Thyroid gland (tissue), 4 donors: ENCODE results near the gene ID4. TPM values are rescaled to one million over a fixed set of nuclear protein-coding genes. Genes with fewer than 3 reads are reported as not detected.

ENCODE experiments used
- DNase-seq, 2 donors: peaks; one replicate each; pipeline ENCODE4 v3.0.0-alpha.2; 2019
- H3K27ac ChIP-seq, 3 donors: fragments of 200-600 bp; sonication (generic); 1 replicate in 2 of 3; 2 replicates in 1 of 3; pipeline ENCODE4 v1.5.1; 2016 to 2019; ENCODE audit warnings: mild to moderate bottlenecking in 1 of 3, moderate library complexity in 1 of 3
- H3K27me3 ChIP-seq: fragments of 200-600 bp; sonication (generic); one replicate; pipeline ENCODE4 v1.5.1; 2019
- H3K36me3 ChIP-seq, 2 donors: fragments of 200-600 bp; sonication (generic); one replicate each; pipeline ENCODE4 v1.5.1; 2016 to 2019
- H3K4me1 ChIP-seq, 2 donors: fragments of 200-600 bp; sonication (generic); one replicate each; pipeline ENCODE4 v1.5.1; 2017 to 2019
- H3K4me3 ChIP-seq, 3 donors: fragments of 200-600 bp; sonication (generic); replicated peaks in 1 of 3; 1 replicate in 2 of 3; 2 replicates in 1 of 3; pipeline ENCODE4 v1.5.1; 2016; ENCODE audit warnings: mild to moderate bottlenecking in 1 of 3
- H3K9me3 ChIP-seq: fragments of 200-600 bp; sonication (generic); one replicate; pipeline ENCODE4 v1.5.1; 2017
- CTCF ChIP-seq, 6 experiments: fragments of 200-600 bp in 3 of 6; fragments of 450-650 bp in 3 of 6; sonication (generic) in 3 of 6; IDR thresholded peaks; one replicate each; pipeline ENCODE4 v1.5.1; 2016 to 2019; ENCODE audit warnings: antibody characterized with exemption in 6 of 6, mild to moderate bottlenecking in 2 of 6, inconsistent platforms in 1 of 6, moderate library complexity in 1 of 6
- POLR2A ChIP-seq, 2 donors: fragments of 450-650 bp; IDR thresholded peaks; one replicate each; pipeline ENCODE4 v1.6.1; 2017; ENCODE audit warnings: antibody characterized with exemption in 2 of 2, mild to moderate bottlenecking in 2 of 2, moderate library complexity in 1 of 2
- WGBS, 2 donors: methylation state at CpG; one replicate each; pipeline ENCODE4 v1.1.5; 2017; 5-methylcytosine and 5-hydroxymethylcytosine counted together
- intact Hi-C: fragments of 100-400 bp; cut with DNase I; formaldehyde crosslinking; loops from one replicate; pipeline ENCODE4 v1.15.1; 2023
- total RNA-seq, 4 donors: library from RNA; depleted of rRNA; stranded (reverse); fragments of >200 nt; gene quantifications; one replicate each; pipeline ENCODE4 v1.2.3, GENCODE V29; 2016

ID4 gene
- total RNA-seq, 4 donors from 2014 or later: 333 to 768 (median 629) TPM

- Histone ChIP-seq H3K4me3 (no peak overlapping the region), H3K4me1 (peaks cover 0 to 4% of the 10 kb centered on the region in 2 donors), H3K36me3 (no peaks in the 10 kb centered on the region), H3K27me3 (no peaks in the 10 kb centered on the region), H3K9me3 (no peaks in the 10 kb centered on the region), H3K27ac (no peak overlapping the region)
- WGBS, 2 donors: 72 to 80% methylated on average over 2 of the region's 2 CpGs
- TF ChIP-seq CTCF (IDR thresholded peaks at IDR 0.05) (no peak), POLR2A (IDR thresholded peaks at IDR 0.05) (no peak)
- DNase-seq: no peak
- intact Hi-C loops: no loop called here
Measured at GRCh38 chr6:19830171-19830570, 7.0 kb upstream of the ID4 start.

- Histone ChIP-seq H3K27ac (no peak overlapping the region), H3K4me3 (no peak overlapping the region), H3K9me3 (no peaks in the 10 kb centered on the region), H3K36me3 (no peaks in the 10 kb centered on the region), H3K4me1 (peaks cover 6 to 11% of the 10 kb centered on the region in 2 donors), H3K27me3 (no peaks in the 10 kb centered on the region)
- no peak for DNase-seq
- 85 to 95% methylated on average over 1 of the region's 1 CpG for WGBS, 2 donors
- intact Hi-C loops: no loop called here
- no peak for TF ChIP-seq CTCF (IDR thresholded peaks at IDR 0.05)
- TF ChIP-seq POLR2A (IDR thresholded peaks at IDR 0.05): no peak
Measured at GRCh38 chr6:19831358-19831757, 5.8 kb upstream of the ID4 start.

GRCh38 chr6:19833947-19834346, 3.2 kb upstream of the ID4 start:
- Histone ChIP-seq H3K36me3 (peaks cover 12% of the 10 kb centered on the region in 2 donors), H3K27me3 (no peaks in the 10 kb centered on the region), H3K4me1 (peaks cover 6 to 11% of the 10 kb centered on the region in 2 donors), H3K9me3 (no peaks in the 10 kb centered on the region), H3K27ac (no peak overlapping the region), H3K4me3 (no peak overlapping the region)
- WGBS, 2 donors: 75 to 81% methylated on average over 5 of the region's 5 CpGs
- no peak for TF ChIP-seq POLR2A (IDR thresholded peaks at IDR 0.05)
- no peak for TF ChIP-seq CTCF (IDR thresholded peaks at IDR 0.05)
- intact Hi-C loops: no loop called here
- DNase-seq: no peak

- TF ChIP-seq CTCF (IDR thresholded peaks at IDR 0.05) (no peak), POLR2A (IDR thresholded peaks at IDR 0.05) (no peak)
- peaks cover 6 to 11% of the 10 kb centered on the region in 2 donors for H3K4me1 ChIP-seq
- no peaks in the 10 kb centered on the region for H3K9me3 ChIP-seq
- H3K27me3 ChIP-seq: no peaks in the 10 kb centered on the region
- WGBS, 2 donors: 70 to 80% methylated on average over 5 of the region's 5 CpGs
- H3K4me3 ChIP-seq: no peak overlapping the region
- peaks cover 20 to 21% of the 10 kb centered on the region in 2 donors for H3K36me3 ChIP-seq
- intact Hi-C loops: no loop called here
- no peak for DNase-seq
- no peak overlapping the region for H3K27ac ChIP-seq
Measured at GRCh38 chr6:19834858-19835257, 2.3 kb upstream of the ID4 start.

- TF ChIP-seq POLR2A (IDR thresholded peaks at IDR 0.05) (no peak), CTCF (IDR thresholded peaks at IDR 0.05) (no peak)
- Histone ChIP-seq H3K36me3 (peaks cover 25 to 29% of the 10 kb centered on the region in 2 donors), H3K4me3 (no peak overlapping the region), H3K4me1 (peaks cover 6 to 7% of the 10 kb centered on the region in 2 donors), H3K27ac (no peak overlapping the region), H3K9me3 (no peaks in the 10 kb centered on the region), H3K27me3 (no peaks in the 10 kb centered on the region)
- DNase-seq: no peak
- intact Hi-C loops: no loop called here
- WGBS, 2 donors: 88 to 90% methylated on average over 4 of the region's 4 CpGs
Measured at GRCh38 chr6:19835605-19836004, 1.6 kb upstream of the ID4 start.
